Muscle layer of duodenum (tissue), 2 donors: ENCODE measurements around the gene STEAP2.
"Not testable (repeated sequence)": the region's sequence is repeated elsewhere in the genome, so short reads cannot be mapped to it uniquely, and the experiment has no call there.

Experiments
- H3K27ac ChIP-seq: one replicate; pipeline ENCODE4 v1.7.0; 2013; ENCODE audit warnings: mild to moderate bottlenecking, low read length
- H3K27me3 ChIP-seq: one replicate; pipeline ENCODE4 v1.7.0; 2013; ENCODE audit warnings: low read depth, mild to moderate bottlenecking, control low read depth, low read length
- H3K36me3 ChIP-seq, 2 donors: one replicate each; pipeline ENCODE4 v1.7.0; 2013; ENCODE audit warnings: low read length in 2 of 2, control low read depth in 1 of 2, mild to moderate bottlenecking in 1 of 2; ENCODE audit not compliant: insufficient read depth in 2 of 2, control insufficient read depth in 1 of 2
- H3K4me1 ChIP-seq, 2 donors: one replicate each; pipeline ENCODE4 v1.7.0; 2013; ENCODE audit warnings: low read length in 2 of 2, mild to moderate bottlenecking in 2 of 2, control low read depth in 1 of 2, moderate library complexity in 1 of 2; ENCODE audit not compliant: insufficient read depth in 2 of 2, control insufficient read depth in 1 of 2
- H3K4me3 ChIP-seq, 2 donors: one replicate each; pipeline ENCODE4 v1.7.0; 2013; ENCODE audit warnings: low read length in 2 of 2, low read depth in 1 of 2, mild to moderate bottlenecking in 1 of 2
- H3K9me3 ChIP-seq, 2 donors: one replicate each; pipeline ENCODE4 v1.7.0; 2013; ENCODE audit warnings: low read length in 2 of 2, control low read depth in 1 of 2, mild to moderate bottlenecking in 1 of 2; ENCODE audit not compliant: control insufficient read depth in 1 of 2
- donor health status: healthy.

Gene STEAP2

DNA sequence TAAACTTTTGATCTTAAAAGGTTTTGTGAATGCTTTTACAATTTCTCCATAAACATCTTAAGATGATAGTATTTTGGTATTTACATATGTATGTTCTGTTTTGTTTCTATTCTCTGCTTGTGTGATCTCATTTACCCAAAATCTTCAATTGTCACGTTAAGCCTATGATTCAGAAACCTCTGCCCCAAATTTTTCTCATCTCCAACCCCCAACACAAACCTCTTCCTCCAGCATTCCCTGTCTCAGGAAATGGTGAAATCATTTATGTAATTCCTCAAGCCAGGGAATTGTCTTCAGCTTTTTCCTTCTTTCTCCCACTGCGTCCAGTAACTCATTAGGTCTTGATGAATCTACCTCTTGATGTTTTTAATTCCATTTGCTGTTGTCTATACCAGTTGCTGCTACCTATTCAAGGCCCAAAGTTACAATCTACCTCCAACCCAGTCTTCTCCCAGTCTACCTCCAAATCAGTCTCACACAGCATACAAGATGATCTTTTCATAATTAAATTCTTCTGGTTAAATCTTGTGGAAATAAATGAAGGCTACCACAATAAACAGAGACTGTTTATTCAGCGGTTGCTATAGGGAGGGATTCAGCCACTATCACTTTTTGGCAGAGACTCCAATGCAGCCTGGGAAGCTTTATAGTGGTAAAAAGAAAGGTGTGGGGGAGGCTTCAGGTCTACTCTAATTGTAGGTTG is 39.2 kb downstream of the STEAP2 start:
- peaks cover 0 to 4% of the 10 kb centered on the region in 2 donors for H3K36me3 ChIP-seq
- H3K27ac ChIP-seq = peak overlapping the region; percentile 65
- peaks cover 0 to 13% of the 10 kb centered on the region in 2 donors for H3K4me1 ChIP-seq
- H3K4me3 ChIP-seq = no peak overlapping the region
- no peaks in the 10 kb centered on the region for H3K27me3 ChIP-seq
- H3K9me3 ChIP-seq = no peaks in the 10 kb centered on the region

GRCh38 chr7:90251304-90251635 is 39.7 kb downstream of the STEAP2 start:
- Histone ChIP-seq H3K4me3 (no peak overlapping the region), H3K36me3 (peaks cover 0 to 4% of the 10 kb centered on the region in 2 donors), H3K27ac (peak overlapping the region; percentile 12), H3K27me3 (no peaks in the 10 kb centered on the region), H3K4me1 (peaks cover 0 to 8% of the 10 kb centered on the region in 2 donors), H3K9me3 (no peaks in the 10 kb centered on the region)

GRCh38 chr7:90256011-90256410 is 44.5 kb downstream of the STEAP2 start:
- not testable (repeated sequence) for H3K27me3 ChIP-seq, H3K4me1 ChIP-seq, H3K4me3 ChIP-seq, H3K36me3 ChIP-seq, H3K9me3 ChIP-seq, H3K27ac ChIP-seq

- no peaks in the 10 kb centered on the region for H3K4me1 ChIP-seq
- no peaks in the 10 kb centered on the region for H3K27me3 ChIP-seq
- no peak overlapping the region for H3K27ac ChIP-seq
- no peaks in the 10 kb centered on the region for H3K36me3 ChIP-seq
- no peak overlapping the region for H3K4me3 ChIP-seq
- no peaks in the 10 kb centered on the region for H3K9me3 ChIP-seq
Measured at GRCh38 chr7:90256778-90257177, 45.2 kb downstream of the STEAP2 start.

DNA sequence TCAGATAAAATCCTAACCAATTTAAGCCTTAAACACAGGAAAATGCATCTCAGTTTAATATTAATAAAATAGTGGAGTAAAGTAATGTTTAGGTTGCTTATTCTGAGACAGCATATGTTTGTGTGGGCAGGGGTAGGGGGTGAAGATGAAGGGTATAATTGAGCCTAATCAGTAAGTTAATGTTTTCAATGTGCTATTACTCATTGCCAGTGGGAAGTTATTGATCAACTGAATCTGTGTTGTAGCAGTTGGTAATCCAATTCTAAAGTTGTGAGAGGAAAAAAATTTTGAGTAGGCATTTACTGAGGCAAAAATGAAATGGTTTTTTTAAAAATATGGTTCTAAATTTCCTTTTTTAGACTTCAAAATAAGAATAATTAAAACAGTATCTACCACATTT is 49.9 kb downstream of the STEAP2 start:
- Histone ChIP-seq H3K27ac (no peak overlapping the region), H3K9me3 (no peaks in the 10 kb centered on the region), H3K4me3 (no peak overlapping the region), H3K4me1 (no peaks in the 10 kb centered on the region), H3K36me3 (no peaks in the 10 kb centered on the region), H3K27me3 (no peaks in the 10 kb centered on the region)

- H3K27ac ChIP-seq = no peak overlapping the region
Measured at GRCh38 chr7:90262438-90262837, 50.9 kb downstream of the STEAP2 start.

DNA sequence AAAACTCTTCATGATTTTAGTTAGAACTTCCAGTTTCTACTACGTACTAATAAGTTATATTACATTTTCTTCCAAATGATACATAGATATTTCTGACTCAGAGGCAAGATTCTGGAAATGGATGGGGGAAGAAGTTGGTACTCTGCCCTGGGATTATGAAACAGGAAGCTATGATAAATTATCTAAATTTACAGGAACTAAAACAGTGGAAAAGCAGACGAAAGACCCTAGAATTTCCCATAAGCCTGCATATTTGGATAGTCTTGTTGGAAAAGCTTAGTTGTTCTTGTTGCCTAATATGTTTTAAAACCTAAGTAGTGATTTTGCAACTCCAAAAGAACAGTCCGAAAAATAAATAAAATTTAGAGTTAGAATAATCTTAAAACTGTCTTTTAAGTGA is 55.3 kb downstream of the STEAP2 start:
- no peak overlapping the region for H3K27ac ChIP-seq

More at GRCh38 chr7:90262438-90262837, 50.9 kb downstream of the STEAP2 start:
- Histone ChIP-seq H3K27me3 (no peaks in the 10 kb centered on the region), H3K4me1 (no peaks in the 10 kb centered on the region), H3K36me3 (no peaks in the 10 kb centered on the region), H3K4me3 (no peak overlapping the region), H3K9me3 (no peaks in the 10 kb centered on the region)

GRCh38 chr7:90267263-90267858 is 55.8 kb downstream of the STEAP2 start:
- Histone ChIP-seq H3K27me3 (no peaks in the 10 kb centered on the region), H3K9me3 (no peaks in the 10 kb centered on the region), H3K27ac (peak overlapping the region; percentile 35), H3K4me3 (no peak overlapping the region), H3K4me1 (no peaks in the 10 kb centered on the region), H3K36me3 (no peaks in the 10 kb centered on the region)

More for the DNA sequence above, 55.3 kb downstream of the STEAP2 start:
- no peaks in the 10 kb centered on the region for H3K4me1 ChIP-seq
- no peak overlapping the region for H3K4me3 ChIP-seq
- H3K36me3 ChIP-seq = no peaks in the 10 kb centered on the region
- no peaks in the 10 kb centered on the region for H3K27me3 ChIP-seq
- no peaks in the 10 kb centered on the region for H3K9me3 ChIP-seq

- Histone ChIP-seq H3K27me3 (no peaks in the 10 kb centered on the region), H3K9me3 (no peaks in the 10 kb centered on the region), H3K4me3 (no peak overlapping the region), H3K36me3 (no peaks in the 10 kb centered on the region), H3K4me1 (no peaks in the 10 kb centered on the region), H3K27ac (no peak overlapping the region)
Measured at GRCh38 chr7:90269163-90269562, 57.6 kb downstream of the STEAP2 start.

DNA sequence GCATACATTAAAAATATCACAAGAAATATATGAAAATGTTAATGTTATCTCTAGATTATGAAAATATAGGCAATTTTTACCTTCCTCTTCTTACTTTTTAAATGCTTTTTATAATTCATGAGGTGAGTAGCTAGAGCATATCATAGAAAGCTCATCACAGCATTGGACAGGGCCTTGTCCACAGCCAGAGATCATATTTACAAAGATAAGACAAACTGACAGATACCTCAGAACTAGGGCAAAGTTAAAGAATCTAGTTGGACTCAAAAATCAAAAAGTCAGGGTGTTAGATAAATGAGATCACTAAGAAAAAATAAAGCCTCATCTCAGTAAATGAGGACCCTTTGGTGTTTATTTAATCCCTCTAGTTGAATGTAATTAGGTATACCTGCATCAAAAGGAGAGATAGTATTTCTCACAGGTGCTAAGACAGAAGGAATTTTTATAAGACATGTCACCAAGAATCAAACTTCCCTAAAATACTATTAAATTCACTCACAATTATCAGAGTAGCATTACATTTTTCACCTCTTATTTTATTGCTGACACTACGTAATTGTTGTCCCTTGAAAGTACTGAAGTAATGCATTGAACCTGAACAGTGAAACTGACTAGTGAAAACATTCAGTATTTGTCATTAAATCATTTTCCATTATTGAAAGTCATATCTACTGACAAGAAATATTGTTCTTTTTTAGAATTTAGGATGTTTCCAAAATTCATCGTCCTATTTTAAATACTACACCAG is 59.1 kb downstream of the STEAP2 start:
- Histone ChIP-seq H3K9me3 (no peaks in the 10 kb centered on the region), H3K4me3 (no peak overlapping the region), H3K27ac (no peak overlapping the region), H3K36me3 (no peaks in the 10 kb centered on the region), H3K4me1 (no peaks in the 10 kb centered on the region), H3K27me3 (no peaks in the 10 kb centered on the region)

DNA sequence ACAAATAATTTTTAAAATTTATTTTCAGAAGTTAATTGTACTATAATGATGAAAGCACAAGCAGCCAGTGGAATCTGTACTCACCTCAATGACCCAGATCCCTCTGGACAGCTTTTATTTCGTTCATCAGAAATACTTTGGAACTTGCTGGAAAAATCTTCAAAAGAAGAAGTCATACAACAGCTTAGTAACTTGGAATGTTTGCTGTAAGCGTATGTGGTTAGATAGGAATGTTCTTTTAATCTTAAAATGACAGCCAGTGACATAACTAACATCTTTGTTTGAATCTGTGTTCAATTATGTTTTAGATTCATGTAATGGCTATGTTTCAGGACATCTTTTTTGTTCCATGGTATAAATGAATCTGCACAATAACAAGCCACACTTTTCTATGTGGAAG is 60.2 kb downstream of the STEAP2 start:
- H3K9me3 ChIP-seq = no peaks in the 10 kb centered on the region

More for the DNA sequence above, 60.2 kb downstream of the STEAP2 start:
- no peak overlapping the region for H3K4me3 ChIP-seq
- no peaks in the 10 kb centered on the region for H3K36me3 ChIP-seq
- H3K27me3 ChIP-seq = no peaks in the 10 kb centered on the region
- H3K4me1 ChIP-seq = peaks cover 0 to 6% of the 10 kb centered on the region in 2 donors
- no peak overlapping the region for H3K27ac ChIP-seq
